Measurements from ENCODE around the gene GEMIN7.

Gene GEMIN7

DNA sequence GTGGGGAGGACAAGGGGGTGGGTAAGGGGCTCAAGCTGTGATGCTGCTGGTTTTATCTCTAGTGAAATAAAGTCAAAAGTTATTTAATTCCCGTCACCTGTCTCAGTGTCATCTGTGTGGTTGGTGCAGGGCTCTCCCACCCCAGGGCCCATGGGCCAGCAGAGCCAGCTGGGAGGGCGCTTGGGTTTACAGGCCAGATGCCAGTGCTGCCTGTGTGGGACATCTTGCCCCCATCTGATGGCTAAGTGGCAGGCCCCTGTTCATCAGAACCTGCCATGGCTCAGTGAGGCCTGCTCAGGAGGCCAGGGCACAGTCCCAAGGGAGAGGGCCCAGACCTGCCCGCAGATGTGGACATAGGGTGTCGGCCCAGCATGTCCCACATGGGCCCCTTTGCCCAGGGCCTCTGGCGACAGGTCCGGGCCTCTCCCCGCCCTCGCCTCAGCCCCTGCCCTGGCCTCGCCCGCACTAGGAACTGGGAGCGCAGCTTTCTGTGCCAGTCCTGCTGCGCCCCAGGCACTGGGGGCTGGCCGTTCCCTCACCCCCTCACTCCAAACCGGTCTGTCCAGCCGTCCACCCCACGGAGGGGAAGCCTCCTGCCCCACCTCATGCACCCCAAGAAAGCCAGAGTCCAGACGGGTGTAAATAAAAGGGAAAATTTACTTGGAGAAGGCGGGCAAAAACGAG lies 8.1 kb upstream of the GEMIN7 start:
- DNase-seq (ENCODE audit: insufficient read length, low spot score) (no peak), FAIRE-seq (no peak)
- TF ChIP-seq POLR2A (IDR thresholded peaks at IDR 0.05; ENCODE audit: low read depth, low read length), result no peak

- FAIRE-seq (no peak), DNase-seq (ENCODE audit: insufficient read length, low spot score) (no peak)
- no peak for TF ChIP-seq POLR2A (IDR thresholded peaks at IDR 0.05; ENCODE audit: low read depth, low read length)
Measured at GRCh38 chr19:45071545-45071938, 7.5 kb upstream of the GEMIN7 start.

DNA sequence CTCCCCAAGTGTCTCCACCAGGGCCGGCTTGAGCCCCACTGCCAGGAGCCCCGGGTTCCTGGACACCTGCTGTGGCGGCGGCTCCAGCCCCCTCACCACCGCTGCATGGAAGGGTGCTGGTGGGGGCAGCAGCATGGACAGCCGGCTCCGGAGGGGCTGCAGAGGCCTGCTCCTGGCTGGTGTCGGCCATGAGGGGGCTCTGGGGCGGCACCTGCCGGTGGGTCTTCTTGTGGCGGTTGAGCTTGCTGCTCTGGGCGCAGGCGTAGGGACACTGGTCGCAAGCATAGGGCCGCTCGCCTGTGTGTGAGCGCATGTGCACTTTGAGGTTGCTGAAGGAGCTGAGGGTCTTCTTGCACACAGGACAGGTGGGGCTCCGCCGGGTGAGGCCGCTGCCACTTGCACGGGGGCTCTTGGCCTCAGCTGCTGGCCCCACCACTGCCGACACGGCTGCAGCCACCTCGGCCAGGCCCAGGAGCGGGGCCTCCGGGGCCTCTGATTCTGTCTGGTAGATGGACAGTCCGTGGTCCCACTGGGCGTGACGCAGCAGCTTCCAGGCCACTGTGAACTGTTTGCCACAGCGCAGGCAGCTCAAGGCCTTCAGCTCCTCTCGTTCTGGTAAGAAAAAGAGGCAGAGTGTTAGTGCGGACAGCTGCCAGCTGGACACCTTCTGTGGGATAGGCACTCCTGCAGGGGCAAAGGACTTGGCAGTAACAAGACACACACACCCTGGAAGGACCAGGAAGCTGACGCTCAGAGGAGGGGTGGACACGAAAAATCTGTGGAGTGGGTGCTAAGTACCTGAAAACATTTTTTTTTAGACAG lies 6.9 kb upstream of the GEMIN7 start:
- no peak for DNase-seq (ENCODE audit: insufficient read length, low spot score)
- no peak for TF ChIP-seq POLR2A (IDR thresholded peaks at IDR 0.05; ENCODE audit: low read depth, low read length)
- no peak for FAIRE-seq

DNA sequence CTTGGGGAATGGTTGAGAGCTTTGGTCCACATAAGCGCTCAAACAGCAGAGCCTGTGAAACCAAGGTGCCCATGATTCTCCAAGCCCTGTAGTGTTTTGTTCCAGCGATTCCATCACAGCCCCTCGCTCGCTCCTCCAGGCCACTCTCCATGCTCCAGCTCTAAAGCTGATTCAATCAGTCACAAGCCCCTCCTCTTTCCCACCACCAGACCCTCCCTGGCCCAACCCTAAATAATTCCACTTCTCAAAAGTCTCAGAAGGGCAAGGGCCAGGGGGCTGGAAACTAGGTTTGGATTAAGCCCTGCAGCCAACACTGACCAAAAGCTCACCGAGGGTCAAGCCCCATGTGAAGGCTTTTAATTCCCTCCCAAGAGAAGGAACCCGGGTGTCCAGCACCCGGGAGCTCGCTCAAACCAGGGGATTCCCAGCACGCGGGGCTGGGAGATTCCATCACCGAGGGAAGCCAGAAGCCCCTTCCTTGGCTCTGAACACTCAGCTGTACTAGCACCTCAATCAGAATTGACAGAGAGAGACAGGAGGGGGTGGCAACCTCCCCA lies 4.2 kb upstream of the GEMIN7 start:
- DNase-seq (ENCODE audit: insufficient read length, low spot score) (no peak), FAIRE-seq (no peak)
- TF ChIP-seq POLR2A (IDR thresholded peaks at IDR 0.05; ENCODE audit: low read depth, low read length), result no peak

DNA sequence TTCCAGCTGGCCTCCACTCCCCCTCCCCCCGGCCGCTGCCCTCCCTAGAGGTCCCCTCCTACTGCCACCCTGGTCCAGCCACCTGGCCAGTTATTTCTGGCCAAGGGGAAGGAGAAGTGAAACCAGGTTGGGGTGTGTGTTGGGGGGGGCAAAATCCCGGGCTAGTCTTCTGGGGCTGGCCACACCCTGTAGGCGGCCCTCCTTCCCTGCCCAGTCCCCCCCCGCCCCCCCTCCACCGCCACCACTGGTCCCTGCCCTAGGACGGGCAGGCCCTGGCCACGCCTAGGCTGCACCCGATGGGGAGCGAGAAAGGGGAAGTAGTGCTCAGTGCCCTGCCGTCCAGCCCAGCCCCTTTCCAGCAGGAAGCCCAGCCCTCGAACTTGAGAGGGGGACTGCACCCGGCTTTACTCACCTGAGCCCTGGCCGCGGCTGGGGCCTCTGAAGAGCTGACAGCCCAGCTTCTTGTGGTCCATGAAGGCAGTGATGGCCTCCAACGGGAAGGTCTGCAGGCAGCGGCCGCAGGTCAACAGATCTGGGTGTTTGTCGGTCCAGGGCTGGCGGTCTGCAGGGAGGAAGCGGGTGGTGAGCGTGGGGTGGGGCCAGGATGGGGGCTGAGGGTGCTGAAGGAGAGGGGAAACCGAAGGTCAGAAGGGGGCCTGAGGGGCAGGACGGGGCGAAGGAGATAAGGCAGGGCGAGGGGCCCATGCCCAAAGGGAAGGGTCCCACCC lies 3.6 kb upstream of the GEMIN7 start:
- TF ChIP-seq POLR2A (IDR thresholded peaks at IDR 0.05; ENCODE audit: low read depth, low read length), result no peak
- FAIRE-seq (no peak), DNase-seq (ENCODE audit: insufficient read length, low spot score) (no peak)

- FAIRE-seq (no peak), DNase-seq (ENCODE audit: insufficient read length, low spot score) (no peak)
- TF ChIP-seq POLR2A (IDR thresholded peaks at IDR 0.05; ENCODE audit: low read depth, low read length), result no peak
Measured at GRCh38 chr19:45076029-45076850, 2.8 kb upstream of the GEMIN7 start, which contains the start of gene ZNF296. TSS of gene ZNF296 (minus strand) at chr19:45076478. CDS start at chr19:45076373, 105 bp downstream.

- no peak for FAIRE-seq
- no peak for DNase-seq (ENCODE audit: insufficient read length, low spot score)
- no peak for TF ChIP-seq POLR2A (IDR thresholded peaks at IDR 0.05; ENCODE audit: low read depth, low read length)
Measured at GRCh38 chr19:45076851-45077730, 2.0 kb upstream of the GEMIN7 start.

DNA sequence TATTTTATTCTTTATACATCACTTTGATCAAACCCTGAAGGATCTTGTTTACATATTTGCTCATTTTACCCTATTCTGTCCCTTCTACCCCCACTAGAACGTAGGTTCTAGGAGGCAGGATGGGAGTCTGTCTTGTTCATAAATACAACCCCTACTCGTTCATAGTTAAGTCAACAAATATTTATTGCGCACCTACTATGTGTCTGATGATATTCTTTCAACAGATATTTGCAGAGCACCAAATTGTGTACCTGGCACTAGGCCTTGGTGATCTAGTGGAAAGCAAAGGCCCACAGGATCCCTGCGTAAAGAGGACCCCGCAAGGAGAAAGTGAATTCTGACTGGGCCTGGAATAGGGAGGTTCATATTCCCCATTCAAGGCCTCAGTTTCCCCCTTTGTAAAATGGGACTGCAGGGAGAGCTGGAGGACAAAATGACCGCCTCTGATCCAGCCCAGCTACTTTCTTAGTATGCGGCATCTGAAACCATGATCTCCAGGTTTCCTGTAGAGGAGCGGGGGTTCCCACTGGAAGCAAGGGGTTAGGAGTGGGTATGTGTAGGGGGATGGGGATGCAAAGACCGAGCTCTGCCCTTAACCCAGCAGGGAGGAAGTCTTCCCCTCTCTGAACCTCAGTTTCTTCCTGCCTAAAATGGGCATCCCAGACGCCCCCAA lies 534 bp upstream of the GEMIN7 start:
- no peak for TF ChIP-seq POLR2A (IDR thresholded peaks at IDR 0.05; ENCODE audit: low read depth, low read length)
- no peak for FAIRE-seq
- DNase-seq (ENCODE audit: insufficient read length, low spot score), result no peak

GRCh38 chr19:45079911-45080370 lies 881 bp downstream of the GEMIN7 start:
- DNase-seq (ENCODE audit: insufficient read length, low spot score) (no peak), FAIRE-seq (no peak)
- TF ChIP-seq POLR2A (IDR thresholded peaks at IDR 0.05; ENCODE audit: low read depth, low read length), result no peak

DNA sequence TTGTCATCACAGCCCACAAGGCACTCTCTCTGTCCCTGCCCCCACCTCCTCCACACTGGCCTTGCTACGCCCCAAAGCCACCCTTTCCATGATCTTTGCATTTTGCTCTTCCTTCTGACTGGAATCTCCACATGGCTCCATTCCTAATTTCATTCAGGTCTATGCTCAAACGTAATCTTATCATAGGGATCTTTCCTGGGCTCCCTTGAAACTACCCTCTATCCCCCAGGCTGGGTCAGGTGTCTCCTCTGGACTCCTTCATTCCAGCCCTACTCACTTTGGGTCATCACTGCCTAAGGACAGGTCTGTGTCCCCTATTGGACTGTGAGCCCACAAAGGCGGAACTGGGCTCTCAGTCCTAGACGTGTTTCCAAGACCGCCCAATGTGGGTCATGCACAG lies 3.1 kb downstream of the GEMIN7 start:
- FAIRE-seq (no peak), DNase-seq (ENCODE audit: insufficient read length, low spot score) (no peak)
- no peak for TF ChIP-seq POLR2A (IDR thresholded peaks at IDR 0.05; ENCODE audit: low read depth, low read length)

DNA sequence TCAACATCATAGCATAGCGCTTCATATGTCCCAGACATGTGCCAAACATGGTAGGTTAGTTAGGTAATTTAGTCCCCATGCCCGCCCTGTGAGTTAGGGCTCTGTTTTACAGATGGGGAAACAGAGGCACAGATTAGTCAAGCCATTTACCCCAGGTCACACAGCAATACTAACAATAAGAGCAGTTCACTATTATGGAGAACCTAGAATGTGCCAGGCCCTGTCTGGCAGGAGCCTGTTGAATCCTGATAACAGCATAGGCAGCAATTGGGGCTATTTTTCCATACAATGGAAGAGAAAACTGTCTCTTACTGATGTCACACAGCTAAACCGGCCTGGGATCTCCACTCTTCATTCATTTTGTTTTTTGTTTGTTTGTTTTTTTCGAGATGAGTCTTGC lies 7.4 kb downstream of the GEMIN7 start:
- no peak for TF ChIP-seq POLR2A (IDR thresholded peaks at IDR 0.05; ENCODE audit: low read depth, low read length)
- FAIRE-seq (no peak), DNase-seq (ENCODE audit: insufficient read length, low spot score) (no peak)

GRCh38 chr19:45087531-45087930 lies 8.5 kb downstream of the GEMIN7 start:
- no peak for FAIRE-seq
- TF ChIP-seq POLR2A (IDR thresholded peaks at IDR 0.05; ENCODE audit: low read depth, low read length), result no peak
- DNase-seq (ENCODE audit: insufficient read length, low spot score), result no peak

Data from H54 (cell line).